ENCODE measurements around the gene G0S2. TPM values are rescaled to one million over a fixed set of nuclear protein-coding genes. Genes with fewer than 3 reads are reported as not detected.

G0S2 gene
- total and polyA plus RNA-seq, 9 of the 15 experiments (the other 6 are each of a cell fraction or from before 2014, with no cell fraction given), result 0.18 to 65.6 (median 11.4) TPM

GRCh38 chr1:209645574-209646452 is 29.4 kb upstream of the G0S2 start (continued):
- TF ChIP-seq ZNF717 (CRISPR knock-in tag; IDR thresholded peaks at IDR 0.05) (no peak), HMGN3 (IDR thresholded peaks at IDR 0.05; ENCODE audit: borderline replicate concordance, extremely low read depth, insufficient read length, low read depth, low read length) (no peak), NR3C1 (CRISPR knock-in tag; IDR thresholded peaks at IDR 0.05) (no peak), KAT8 (IDR thresholded peaks at IDR 0.05; ENCODE audit: low read depth) (no peak), MNT (conservative IDR thresholded peaks at IDR 0.05) (peak in 1 of 2 experiments; percentile 49; a peak in 2 of 4 replicates), GMEB1 (CRISPR knock-in tag; IDR thresholded peaks at IDR 0.05) (no peak), TRIM25 (IDR thresholded peaks at IDR 0.05; ENCODE audit: borderline replicate concordance) (no peak), HDAC3 (IDR thresholded peaks at IDR 0.05; ENCODE audit: borderline replicate concordance, partially characterized antibody) (peak; percentile 46), GTF2A2 (tag; IDR thresholded peaks at IDR 0.05) (peak; percentile 33; the same call in 1 of the 2 replicates), NBN (IDR thresholded peaks at IDR 0.05; ENCODE audit: low read depth) (peak; percentile 41; the same call in 1 of the 2 replicates), SMARCA4 (IDR thresholded peaks at IDR 0.05) (peak; percentile 97), NEUROD1 (IDR thresholded peaks at IDR 0.05; ENCODE audit: borderline replicate concordance, low read depth, low read length, partially characterized antibody) (peak; percentile 55), NONO (IDR thresholded peaks at IDR 0.05; ENCODE audit: low read depth in 2 of 2, low read length in 1 of 2) (peak in 1 of 2 experiments; percentile 87; a peak in 2 of 4 replicates), ZNF75A (CRISPR knock-in tag; IDR thresholded peaks at IDR 0.05) (0 out of 2 replicates have a peak, but pooled peaks have one; percentile 33), CHAMP1 (IDR thresholded peaks at IDR 0.05) (peak; percentile 47; the same call in 1 of the 2 replicates), NCOA1 (IDR thresholded peaks at IDR 0.05; ENCODE audit: low read depth) (0 out of 2 replicates have a peak, but pooled peaks have one; percentile 31)

Data from K562 (cell line).